ENCODE measurements around the gene SMAD3. TPM values are rescaled to one million over a fixed set of nuclear protein-coding genes. Genes with fewer than 3 reads are reported as not detected.

SMAD3 gene
- total RNA-seq, 2 experiments from 2014 or later: 41.2 to 77.8 TPM

- H3K4me2 ChIP-seq (ENCODE audit: low read length): peak overlapping the region; percentile 84
- TF ChIP-seq EZH2phosphoT487 (IDR thresholded peaks at IDR 0.05; ENCODE audit: borderline replicate concordance, low read depth, low read length): no peak
- TF ChIP-seq CTCF (conservative IDR thresholded peaks at IDR 0.05; ENCODE audit: low read length): no peak
- no peak for DNase-seq (ENCODE audit: low spot score)
- H3K27ac ChIP-seq (ENCODE audit: low read depth, low read length, poor library complexity, severe bottlenecking): peak overlapping the region; percentile 97
- no TSS peak for BruUV-seq (replicated peaks)
- POLR2A ChIA-PET: interaction anchor here (0.6 to 8.5 kb wide), 3 partner anchors 8 to 1909 kb away, joined by 3 to 80 read pairs (median 29); partner anchors contain the start of gene CLPX
- peak overlapping the region; percentile 48 for H3K4me3 ChIP-seq (ENCODE audit: low read depth, low read length, poor library complexity, severe bottlenecking)
- no peaks in the 10 kb centered on the region for H4K20me1 ChIP-seq (ENCODE audit: insufficient read depth, low read length)
- H3K79me2 ChIP-seq (ENCODE audit: insufficient read depth, low read depth, low read length): peaks cover 93% of the 10 kb centered on the region
- H2AFZ ChIP-seq (ENCODE audit: low read length): no peak overlapping the region
- H3K9me2 ChIP-seq (ENCODE audit: insufficient read depth, low read length): no peaks in the 10 kb centered on the region
- peaks cover 100% of the 10 kb centered on the region for H3K4me1 ChIP-seq (ENCODE audit: insufficient read depth, low read length, poor library complexity, severe bottlenecking)
- peaks cover 39% of the 10 kb centered on the region for H3K36me3 ChIP-seq (ENCODE audit: insufficient read depth, low read length)
- intact Hi-C loops (cut with micrococcal nuclease; ENCODE audit: unreplicated experiment): no loop called here
- CTCF ChIA-PET (ENCODE audit: unreplicated experiment): no interaction called here
- H3K9me3 ChIP-seq (ENCODE audit: low read length): no peaks in the 10 kb centered on the region
These were observed 28.8 kb downstream of the SMAD3 start for GRCh38 chr15:67094001-67094826.

- Histone ChIP-seq H3K79me2 (ENCODE audit: insufficient read depth, low read depth, low read length) (peaks cover 94% of the 10 kb centered on the region), H3K9me3 (ENCODE audit: low read length) (no peaks in the 10 kb centered on the region), H3K27ac (ENCODE audit: low read depth, low read length, poor library complexity, severe bottlenecking) (peak overlapping the region; percentile 98), H3K4me3 (ENCODE audit: low read depth, low read length, poor library complexity, severe bottlenecking) (no peak overlapping the region), H3K4me1 (ENCODE audit: insufficient read depth, low read length, poor library complexity, severe bottlenecking) (peaks cover 100% of the 10 kb centered on the region), H4K20me1 (ENCODE audit: insufficient read depth, low read length) (no peaks in the 10 kb centered on the region), H2AFZ (ENCODE audit: low read length) (no peak overlapping the region), H3K36me3 (ENCODE audit: insufficient read depth, low read length) (peaks cover 43% of the 10 kb centered on the region), H3K9me2 (ENCODE audit: insufficient read depth, low read length) (no peaks in the 10 kb centered on the region), H3K4me2 (ENCODE audit: low read length) (peak overlapping the region; percentile 63)
- intact Hi-C loops (cut with micrococcal nuclease; ENCODE audit: unreplicated experiment): no loop called here
- ChIA-PET CTCF (ENCODE audit: unreplicated experiment) (no interaction called here), POLR2A (interaction anchor here (8.5 kb wide), 1 partner anchor 14 kb away, joined by 80 read pairs; no protein-coding TSS in a partner anchor)
- BruUV-seq (replicated peaks): no TSS peak
- no peak for DNase-seq (ENCODE audit: low spot score)
- no peak for TF ChIP-seq EZH2phosphoT487 (IDR thresholded peaks at IDR 0.05; ENCODE audit: borderline replicate concordance, low read depth, low read length)
- no peak for TF ChIP-seq CTCF (conservative IDR thresholded peaks at IDR 0.05; ENCODE audit: low read length)
These were observed 30.5 kb downstream of the SMAD3 start for GRCh38 chr15:67095912-67096311.
